HG02884 (cell line): Measurements from ENCODE around the gene FBXO10.
"Not testable (repeated sequence)": the region's sequence is repeated elsewhere in the genome, so short reads cannot be mapped to it uniquely, and the experiment has no call there.

Experiments
- ATAC-seq: cut with Tn5 transposase; IDR thresholded peaks from one replicate; pipeline ENCODE4 v1.9.1; 2021; ENCODE audit warnings: mild to moderate bottlenecking, moderate library complexity; ENCODE audit not compliant: unreplicated experiment

The FBXO10 gene

DNA sequence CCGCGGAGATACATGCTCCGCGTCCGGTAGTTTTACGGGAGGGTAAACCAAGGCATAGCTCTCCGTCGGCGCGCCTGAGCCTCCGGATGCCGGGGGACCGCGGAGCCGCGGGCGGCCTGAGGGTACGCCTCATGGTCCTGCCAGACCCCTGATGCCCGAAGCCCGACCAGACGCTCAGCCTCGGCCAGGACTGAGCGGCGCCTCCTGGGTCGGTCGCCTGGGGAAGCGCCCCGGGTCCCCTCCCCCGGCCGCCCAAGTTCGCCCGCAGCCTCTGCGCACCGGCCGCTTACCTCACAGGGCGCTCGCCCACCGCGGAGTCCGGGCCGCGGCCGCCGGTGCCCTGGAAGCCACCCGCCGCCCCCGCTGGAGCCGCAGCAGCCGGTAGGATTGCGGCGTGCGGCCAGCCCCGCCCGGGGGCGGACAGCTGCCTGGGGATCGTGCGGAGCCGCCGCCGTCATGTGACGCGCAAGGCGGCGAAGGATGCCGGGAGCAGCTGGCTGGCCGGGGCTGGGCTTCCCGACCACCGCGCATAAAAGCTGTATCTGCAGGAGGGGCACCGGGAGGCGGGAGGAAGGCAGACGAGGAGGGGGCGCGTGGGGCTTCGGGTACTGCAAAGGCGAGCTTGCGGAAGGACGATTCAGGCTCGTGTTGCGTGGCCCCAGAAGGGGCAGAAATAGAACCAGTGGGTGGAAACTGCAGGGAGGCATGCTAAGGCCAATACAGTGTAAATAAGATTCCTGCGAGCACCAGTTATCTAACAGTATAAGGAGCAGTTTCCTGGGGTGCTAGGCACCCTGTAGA, at the start of gene FBXO10:
TSS of gene FBXO10 (minus strand) at position 460 of the 801 bp plus-strand sequence. CDS start 34,612 bp downstream, outside the sequence.
- peak; percentile 69 for ATAC-seq

GRCh38 chr9:37625758-37626147, 49.6 kb upstream of the FBXO10 start:
- no peak for ATAC-seq

GRCh38 chr9:37625036-37625757, 49.0 kb upstream of the FBXO10 start:
- ATAC-seq = no peak

- no peak for ATAC-seq
Measured at GRCh38 chr9:37624073-37624472, 47.9 kb upstream of the FBXO10 start.

DNA sequence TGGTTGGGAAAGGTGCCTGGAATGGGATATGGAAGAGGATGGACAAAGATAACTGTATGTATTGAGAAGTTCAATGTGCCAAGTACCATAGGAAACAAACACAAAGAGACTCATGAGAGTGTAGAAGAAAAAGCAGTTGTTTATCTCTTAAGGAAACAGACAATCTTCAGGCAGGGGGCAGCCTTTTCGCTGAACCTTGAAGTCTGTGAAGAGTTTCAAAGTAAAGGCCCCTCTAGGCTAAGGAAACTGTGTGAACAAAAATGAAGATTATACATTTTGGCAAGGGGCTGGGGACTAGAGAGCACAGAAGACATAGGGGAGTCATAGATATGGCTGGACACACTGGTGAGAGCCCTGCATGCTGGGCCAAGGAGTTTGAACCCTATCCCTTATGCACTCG, 47.1 kb upstream of the FBXO10 start:
- no peak for ATAC-seq

DNA sequence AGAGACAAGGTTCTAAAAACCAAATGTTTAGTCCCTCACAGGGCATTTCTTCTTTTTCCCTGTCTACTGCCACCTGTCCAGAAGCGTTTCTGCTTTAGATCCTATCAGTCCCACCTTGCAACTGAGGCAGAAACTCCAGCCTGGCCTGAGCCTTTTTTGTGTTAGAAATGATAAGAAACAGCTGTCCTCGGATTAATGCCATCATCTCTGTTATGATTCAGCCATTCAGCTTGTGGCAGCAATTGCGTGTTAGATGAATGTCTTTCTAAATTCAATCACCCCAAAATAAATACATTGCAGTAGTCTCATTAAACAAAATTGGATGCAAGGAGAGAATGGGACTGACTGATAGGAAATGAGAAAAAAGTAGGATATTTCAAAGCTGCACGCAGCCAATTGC, 46.3 kb upstream of the FBXO10 start:
- no peak for ATAC-seq

DNA sequence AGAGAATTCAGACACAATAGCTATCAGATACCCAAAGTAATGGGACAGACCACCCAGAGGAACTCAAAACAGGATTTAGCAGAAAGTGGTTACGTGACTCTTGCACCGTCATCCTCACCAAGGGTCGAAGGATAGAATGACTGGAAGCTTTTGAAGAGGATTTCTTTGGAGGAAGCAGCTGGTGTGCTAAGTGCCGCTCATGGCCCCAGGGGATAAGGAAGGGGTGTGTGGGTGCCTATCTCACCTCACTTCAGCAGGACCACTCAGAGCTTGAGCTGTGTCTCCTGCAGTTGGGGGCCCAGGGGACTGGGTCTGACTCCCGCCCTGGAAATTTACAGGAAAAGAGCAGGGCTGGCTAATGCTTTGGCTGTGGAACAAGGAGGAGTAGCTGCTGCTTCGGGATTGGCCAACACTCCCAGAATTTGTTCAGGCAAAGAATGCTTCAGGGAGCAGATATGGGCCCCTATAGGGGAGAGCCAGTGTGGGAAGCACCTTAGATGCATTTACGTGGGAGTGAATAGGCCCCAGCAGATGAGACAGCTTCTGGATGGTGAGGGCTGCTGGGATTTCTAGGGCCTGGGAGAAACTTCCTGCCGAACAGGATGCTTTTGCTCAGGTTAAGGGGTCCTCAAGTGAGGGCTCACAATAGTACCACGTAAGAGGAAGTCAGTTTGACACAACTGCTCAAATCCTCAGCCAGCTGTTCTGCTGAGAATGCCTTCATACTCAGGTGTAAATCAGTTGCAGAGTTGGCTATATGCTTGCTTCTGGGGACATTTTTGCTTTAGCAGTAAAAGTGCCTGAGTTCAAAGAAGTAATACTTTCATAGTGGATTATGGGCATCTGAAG, 45.3 kb upstream of the FBXO10 start:
- ATAC-seq = no peak

DNA sequence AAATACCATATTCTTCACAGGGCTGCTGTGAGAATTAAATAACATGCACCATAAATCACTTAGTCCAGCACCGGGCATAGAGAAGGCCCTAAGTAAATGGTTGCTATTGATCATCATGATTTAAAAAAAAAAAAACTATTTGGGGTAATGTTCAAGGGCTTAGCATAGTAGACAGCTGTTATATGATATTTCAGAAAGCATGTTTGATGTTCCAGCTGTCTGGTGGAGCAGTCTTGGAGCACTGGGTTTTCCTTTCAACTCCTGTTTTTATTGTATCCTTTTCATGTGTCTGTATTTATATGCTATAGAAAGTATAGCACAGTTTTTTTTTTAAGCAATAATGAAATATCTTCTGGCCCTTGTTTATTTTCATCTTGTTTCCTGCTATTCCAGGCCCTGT, 44.2 kb upstream of the FBXO10 start:
- no peak for ATAC-seq

GRCh38 chr9:37619806-37620205, 43.6 kb upstream of the FBXO10 start:
- no peak for ATAC-seq

GRCh38 chr9:37618817-37619216, 42.6 kb upstream of the FBXO10 start:
- ATAC-seq = no peak

GRCh38 chr9:37617832-37618231, 41.7 kb upstream of the FBXO10 start:
- ATAC-seq = no peak

DNA sequence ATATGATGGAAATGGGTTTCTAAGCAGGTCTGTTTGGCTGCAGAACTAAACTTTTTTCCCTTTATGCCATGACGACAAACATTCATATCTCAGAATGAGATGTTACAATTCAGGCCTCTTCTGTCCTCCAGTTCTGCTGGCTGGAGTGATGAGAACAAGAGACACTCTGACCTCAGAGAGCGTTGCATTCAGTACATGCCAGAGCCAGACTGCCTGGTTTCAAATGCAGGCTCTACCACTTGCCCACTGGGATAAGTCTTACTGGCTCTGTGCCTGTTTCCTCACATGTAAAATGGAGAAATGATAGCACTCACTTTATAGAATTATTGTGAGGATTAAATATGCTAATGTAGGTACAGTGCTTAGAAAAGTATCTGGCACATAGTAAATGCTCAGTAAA, 41.0 kb upstream of the FBXO10 start:
- ATAC-seq = no peak

DNA sequence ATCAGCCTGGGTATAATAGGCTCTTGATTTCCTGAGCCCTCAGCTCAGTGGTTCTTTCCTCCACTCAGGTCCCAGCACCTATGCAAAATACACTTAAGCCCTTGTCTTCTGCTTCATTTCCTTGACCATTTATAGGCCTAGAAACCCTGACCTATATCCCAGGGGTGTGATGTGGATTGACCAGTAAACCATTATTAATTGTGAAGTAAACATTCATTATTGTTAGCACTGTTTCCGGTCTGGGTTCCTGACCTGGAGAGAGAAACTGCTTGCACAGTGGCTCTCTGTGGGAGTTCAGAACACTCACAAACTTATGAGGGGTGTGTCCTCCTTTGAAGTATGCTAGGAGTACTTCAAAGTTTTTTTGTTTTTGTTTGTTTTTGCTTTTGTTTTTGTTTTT, 35.8 kb upstream of the FBXO10 start:
- ATAC-seq = no peak

DNA sequence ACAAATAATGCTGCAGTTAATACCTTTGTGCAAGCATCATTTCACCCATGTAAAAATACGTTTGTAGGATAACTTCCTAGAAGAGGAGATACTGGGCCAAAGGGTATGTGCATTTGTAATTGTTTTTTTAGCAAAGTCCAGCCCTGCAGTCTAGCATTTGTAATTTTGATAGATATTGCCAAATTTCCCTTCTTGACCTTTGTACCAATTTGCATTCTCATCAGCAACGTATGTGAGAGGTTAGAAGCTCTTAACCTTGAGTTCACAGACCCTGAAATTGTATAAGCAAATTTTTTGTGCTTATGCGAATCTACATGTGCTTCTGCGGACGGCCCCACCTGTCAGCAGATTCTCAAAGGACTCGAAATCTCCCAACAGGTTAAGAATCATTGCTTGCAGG, 34.8 kb upstream of the FBXO10 start:
- ATAC-seq = no peak

DNA sequence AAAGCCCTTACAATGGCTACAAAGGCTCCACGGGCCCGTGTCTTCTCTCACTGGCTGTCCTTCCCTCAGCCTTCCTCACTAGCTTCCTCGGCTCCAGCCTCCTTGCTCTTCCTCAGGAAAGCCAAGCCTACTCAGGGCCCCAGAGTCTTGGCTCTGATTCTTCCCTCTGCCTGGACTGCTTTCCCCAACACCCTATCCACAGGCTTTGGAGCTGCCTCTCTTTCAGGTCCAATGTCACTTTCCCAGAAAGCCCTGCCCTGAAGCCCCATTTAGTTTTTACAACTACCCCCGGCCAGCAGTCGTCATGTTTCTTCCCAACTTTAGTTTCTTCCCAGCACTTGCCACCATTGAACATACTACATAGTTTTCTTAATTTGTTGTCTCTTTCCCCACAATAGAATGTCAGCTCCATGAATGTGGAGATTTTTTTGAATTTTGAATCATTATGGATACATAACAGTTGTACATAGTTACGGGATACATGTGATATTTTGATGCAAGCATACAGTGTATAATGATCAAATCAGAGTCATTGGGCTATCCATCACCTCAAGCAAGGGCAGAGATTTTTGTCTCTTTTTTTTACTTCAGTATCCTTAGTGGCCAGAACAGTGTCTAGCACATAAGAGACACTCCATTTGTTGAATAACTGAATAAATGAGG, 33.7 kb upstream of the FBXO10 start:
- no peak for ATAC-seq

DNA sequence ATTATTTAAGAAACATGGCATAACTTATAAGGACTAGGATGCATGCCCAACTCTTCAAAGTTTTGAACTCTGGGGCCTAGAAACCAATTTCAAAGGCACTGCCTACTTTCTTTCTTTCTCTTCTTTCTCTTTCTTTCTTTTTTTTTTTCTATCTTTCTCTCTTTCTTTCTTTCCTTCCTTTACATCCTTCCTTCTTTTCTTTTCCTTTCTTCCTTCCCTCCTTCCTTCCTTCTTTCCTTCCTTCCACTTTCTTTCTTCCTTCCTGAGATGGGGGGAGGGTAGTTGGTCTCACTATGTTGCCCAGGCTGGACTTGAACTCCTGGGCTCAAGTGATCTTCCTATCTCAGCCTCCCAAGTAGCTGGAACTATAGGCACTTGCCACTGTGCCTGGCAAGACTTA, 32.1 kb upstream of the FBXO10 start:
- no peak for ATAC-seq

GRCh38 chr9:37604296-37604695, 28.1 kb upstream of the FBXO10 start:
- no peak for ATAC-seq

DNA sequence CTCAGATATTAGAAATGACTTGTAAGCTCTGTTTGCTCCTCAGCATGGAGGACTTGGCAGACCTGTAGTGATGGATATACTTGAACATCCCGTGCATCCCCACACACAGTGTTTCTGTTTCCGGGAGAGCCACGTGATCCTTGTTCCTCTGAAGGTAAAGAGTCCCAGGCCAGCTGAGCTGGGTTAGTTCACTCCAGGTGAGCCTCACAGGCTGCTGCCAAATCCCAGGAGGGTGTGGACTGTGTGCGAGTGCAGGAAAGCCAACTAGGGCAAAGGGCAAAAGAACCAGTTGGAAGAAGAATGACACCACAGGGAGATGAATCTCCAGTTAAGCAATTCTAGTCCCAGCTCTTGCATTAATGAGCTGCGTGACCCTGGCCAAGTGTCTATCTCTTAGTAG, 26.6 kb upstream of the FBXO10 start:
- ATAC-seq = no peak

- not testable (repeated sequence) for ATAC-seq
Measured at GRCh38 chr9:37602061-37602460, 25.9 kb upstream of the FBXO10 start.

- no peak for ATAC-seq
Measured at GRCh38 chr9:37596504-37596903, 20.3 kb upstream of the FBXO10 start.

DNA sequence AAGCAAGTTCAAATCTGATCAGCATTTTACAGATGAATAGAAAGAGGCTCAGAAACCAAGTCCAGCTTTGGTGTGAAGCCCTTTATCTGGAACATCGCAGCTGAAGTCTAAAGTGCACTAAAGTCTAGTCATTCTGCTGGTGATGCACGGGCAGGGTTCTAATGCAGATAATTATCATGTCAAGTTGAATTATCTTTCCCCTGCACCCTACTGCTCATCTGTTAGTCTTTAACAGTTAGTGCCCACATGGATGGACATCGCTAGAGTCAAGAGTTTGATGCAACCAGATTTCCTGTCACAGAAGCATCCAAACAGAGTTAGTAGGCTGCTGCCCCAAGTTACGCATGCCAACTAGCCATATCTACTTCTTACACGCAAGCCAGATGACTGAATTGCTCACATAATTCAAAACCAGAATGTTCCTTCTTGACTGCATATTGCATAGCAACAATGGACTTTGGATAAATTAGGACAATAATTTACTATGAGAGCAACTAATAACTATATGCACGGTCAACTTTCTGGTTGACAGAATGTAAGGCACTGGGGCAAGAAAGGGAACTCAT, 17.8 kb upstream of the FBXO10 start:
- no peak for ATAC-seq
